Measurements from ENCODE around the gene IL6R. TPM values are rescaled to one million over a fixed set of nuclear protein-coding genes. Genes with fewer than 3 reads are reported as not detected.

Gene IL6R
- total and polyA plus RNA-seq, 2 of the 4 experiments (the other 2 are of a cell fraction) = 5.3 to 9.5 TPM

DNA sequence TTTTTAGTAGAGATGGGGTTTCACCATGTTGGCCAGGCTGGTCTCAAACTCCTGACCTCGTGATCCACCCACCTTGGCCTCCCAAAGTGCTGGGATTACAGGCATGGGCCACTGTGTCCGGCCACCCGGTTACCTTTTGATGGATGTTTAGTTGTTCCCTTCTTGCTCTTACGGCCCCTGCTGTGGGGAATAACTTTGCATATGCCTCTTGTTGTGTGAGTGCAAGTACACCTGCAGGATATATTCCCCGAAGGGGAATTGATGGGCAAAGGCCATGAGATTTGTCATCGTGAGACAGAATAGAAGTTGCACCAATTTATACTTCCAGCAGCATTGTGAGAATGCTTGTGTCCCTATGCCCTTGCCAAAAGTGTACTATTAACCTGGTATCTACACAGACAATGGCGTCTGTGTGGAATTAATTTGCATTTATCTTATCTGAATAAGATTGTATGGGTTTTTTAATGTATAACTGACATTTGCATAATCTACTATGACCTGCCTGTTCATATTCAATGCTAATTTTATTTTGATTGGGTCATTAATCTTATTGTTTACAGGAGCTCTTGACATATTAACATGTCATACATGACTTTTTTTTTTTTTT lies 8.1 kb downstream of the IL6R start:
- H3K4me3 ChIP-seq (ENCODE audit: insufficient read depth, low read depth, low read length) = no peak overlapping the region
- DNase-seq (no peak), ATAC-seq (ENCODE audit: low read depth) (no peak)
- no peak overlapping the region for H3K14ac ChIP-seq (replicated peaks; ENCODE audit: low read depth, low read length)
- H3K27ac ChIP-seq (ENCODE audit: insufficient read depth, low read length) = no peak overlapping the region
- H2AFZ ChIP-seq (replicated peaks; ENCODE audit: low read length, poor library complexity) = no peak overlapping the region
- in situ Hi-C loops (cut with MboI; ENCODE audit: low sequenced_read_pairs) (no loop called here), dilution Hi-C loops (cut with HindIII; ENCODE audit: low sequenced_read_pairs, unreplicated experiment) (no loop called here), intact Hi-C loops (cut with micrococcal nuclease) (no loop called here)
- H3K36me3 ChIP-seq (ENCODE audit: control insufficient read depth, insufficient read depth, low read length) = no peaks in the 10 kb centered on the region; the same call in 1 of the 2 replicates
- ChIA-PET POLR2A (ENCODE audit: unreplicated experiment) (no interaction called here), CTCF (interaction anchor here (0.7 kb wide), 1 partner anchor 14 kb away, joined by 5 read pairs; no protein-coding TSS in a partner anchor)
- H2AK5ac ChIP-seq (ENCODE audit: low read depth, low read length) = no peak overlapping the region
- WGBS, 2 experiments (ENCODE audit: extremely low coverage in 2 of 2, insufficient read length in 1 of 2) = 100% methylated on average over 1 of the region's 7 CpGs; no CpG with 5 or more reads in 1 of the 2 experiments
- no peak overlapping the region for H4K5ac ChIP-seq (ENCODE audit: low read depth, low read length)
- H2BK15ac ChIP-seq (ENCODE audit: low read depth, low read length) = no peak overlapping the region
- no peak overlapping the region for H2BK20ac ChIP-seq (ENCODE audit: low read depth, low read length)
- H2BK5ac ChIP-seq (ENCODE audit: low read depth, low read length, poor library complexity, severe bottlenecking) = no peak overlapping the region
- TF ChIP-seq MAFK (IDR thresholded peaks at IDR 0.05; ENCODE audit: low read depth, low read length) (no peak), BHLHE40 (IDR thresholded peaks at IDR 0.05; ENCODE audit: low read depth, low read length) (no peak), MXI1 (IDR thresholded peaks at IDR 0.05; ENCODE audit: borderline replicate concordance, low read depth, low read length) (no peak), CEBPB (IDR thresholded peaks at IDR 0.05; ENCODE audit: low read depth, low read length) (no peak), RAD21 (IDR thresholded peaks at IDR 0.05; ENCODE audit: low read length) (no peak), POLR2A (IDR thresholded peaks at IDR 0.05; ENCODE audit: low read depth, low read length) (no peak), RFX5 (IDR thresholded peaks at IDR 0.05; ENCODE audit: low read depth, low read length) (no peak), NFE2L2 (IDR thresholded peaks at IDR 0.05; ENCODE audit: low read depth, low read length) (no peak), CHD1 (IDR thresholded peaks at IDR 0.05; ENCODE audit: low read depth, low read length) (no peak), MAZ (IDR thresholded peaks at IDR 0.05; ENCODE audit: borderline replicate concordance, low read depth, low read length) (no peak), SMC3 (IDR thresholded peaks at IDR 0.05; ENCODE audit: low read depth, low read length) (no peak), FOS (IDR thresholded peaks at IDR 0.05; ENCODE audit: low read depth, low read length) (no peak), RCOR1 (IDR thresholded peaks at IDR 0.05; ENCODE audit: insufficient replicate concordance, low read length) (no peak)
- TF ChIP-seq, protein P1, sequence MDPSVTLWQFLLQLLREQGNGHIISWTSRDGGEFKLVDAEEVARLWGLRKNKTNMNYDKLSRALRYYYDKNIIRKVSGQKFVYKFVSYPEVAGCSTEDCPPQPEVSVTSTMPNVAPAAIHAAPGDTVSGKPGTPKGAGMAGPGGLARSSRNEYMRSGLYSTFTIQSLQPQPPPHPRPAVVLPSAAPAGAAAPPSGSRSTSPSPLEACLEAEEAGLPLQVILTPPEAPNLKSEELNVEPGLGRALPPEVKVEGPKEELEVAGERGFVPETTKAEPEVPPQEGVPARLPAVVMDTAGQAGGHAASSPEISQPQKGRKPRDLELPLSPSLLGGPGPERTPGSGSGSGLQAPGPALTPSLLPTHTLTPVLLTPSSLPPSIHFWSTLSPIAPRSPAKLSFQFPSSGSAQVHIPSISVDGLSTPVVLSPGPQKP (IDR thresholded peaks at IDR 0.05; ENCODE audit: borderline replicate concordance, low read depth, low read length) = no peak
- TF ChIP-seq, protein P2, sequence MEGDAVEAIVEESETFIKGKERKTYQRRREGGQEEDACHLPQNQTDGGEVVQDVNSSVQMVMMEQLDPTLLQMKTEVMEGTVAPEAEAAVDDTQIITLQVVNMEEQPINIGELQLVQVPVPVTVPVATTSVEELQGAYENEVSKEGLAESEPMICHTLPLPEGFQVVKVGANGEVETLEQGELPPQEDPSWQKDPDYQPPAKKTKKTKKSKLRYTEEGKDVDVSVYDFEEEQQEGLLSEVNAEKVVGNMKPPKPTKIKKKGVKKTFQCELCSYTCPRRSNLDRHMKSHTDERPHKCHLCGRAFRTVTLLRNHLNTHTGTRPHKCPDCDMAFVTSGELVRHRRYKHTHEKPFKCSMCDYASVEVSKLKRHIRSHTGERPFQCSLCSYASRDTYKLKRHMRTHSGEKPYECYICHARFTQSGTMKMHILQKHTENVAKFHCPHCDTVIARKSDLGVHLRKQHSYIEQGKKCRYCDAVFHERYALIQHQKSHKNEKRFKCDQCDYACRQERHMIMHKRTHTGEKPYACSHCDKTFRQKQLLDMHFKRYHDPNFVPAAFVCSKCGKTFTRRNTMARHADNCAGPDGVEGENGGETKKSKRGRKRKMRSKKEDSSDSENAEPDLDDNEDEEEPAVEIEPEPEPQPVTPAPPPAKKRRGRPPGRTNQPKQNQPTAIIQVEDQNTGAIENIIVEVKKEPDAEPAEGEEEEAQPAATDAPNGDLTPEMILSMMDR (conservative IDR thresholded peaks at IDR 0.05; ENCODE audit: low read depth, low read length) = no peak
- TF ChIP-seq, protein P3, sequence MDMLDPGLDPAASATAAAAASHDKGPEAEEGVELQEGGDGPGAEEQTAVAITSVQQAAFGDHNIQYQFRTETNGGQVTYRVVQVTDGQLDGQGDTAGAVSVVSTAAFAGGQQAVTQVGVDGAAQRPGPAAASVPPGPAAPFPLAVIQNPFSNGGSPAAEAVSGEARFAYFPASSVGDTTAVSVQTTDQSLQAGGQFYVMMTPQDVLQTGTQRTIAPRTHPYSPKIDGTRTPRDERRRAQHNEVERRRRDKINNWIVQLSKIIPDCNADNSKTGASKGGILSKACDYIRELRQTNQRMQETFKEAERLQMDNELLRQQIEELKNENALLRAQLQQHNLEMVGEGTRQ (IDR thresholded peaks at IDR 0.05; ENCODE audit: low read depth, low read length) = no peak
- H3K9me3 ChIP-seq (ENCODE audit: control insufficient read depth, insufficient read depth, low read length) = no peaks in the 10 kb centered on the region
- H3K9me1 ChIP-seq (ENCODE audit: insufficient read depth, low read length) = 0 out of 2 replicates have a peak, but pooled peaks cover 3% of the 10 kb centered on the region
- no peaks in the 10 kb centered on the region for H3K27me3 ChIP-seq (ENCODE audit: control insufficient read depth, insufficient read depth, low read length)
- H3K79me1 ChIP-seq (ENCODE audit: low read depth in 1 of 2, low read length in 2 of 2) = peaks cover 10 to 11% of the 10 kb centered on the region in 2 experiments; a peak in 1 of 4 replicates
- H4K91ac ChIP-seq (ENCODE audit: insufficient read depth, low read depth, low read length) = no peak overlapping the region
- H3K4ac ChIP-seq (ENCODE audit: low read depth, low read length) = no peak overlapping the region
- H2BK120ac ChIP-seq (ENCODE audit: low read depth, low read length) = no peak overlapping the region
- no TSS peak for BruUV-seq (replicated peaks)
- H4K8ac ChIP-seq (ENCODE audit: low read depth in 2 of 2, low read length in 2 of 2) = no peak overlapping the region
- peaks cover 14% of the 10 kb centered on the region for H4K20me1 ChIP-seq (ENCODE audit: insufficient read depth, low read length)
- no peak overlapping the region for H3K9ac ChIP-seq (ENCODE audit: low read depth, low read length)
- peaks cover 6% of the 10 kb centered on the region for H3K4me1 ChIP-seq (ENCODE audit: control insufficient read depth, insufficient read depth, low read length)
- no peak overlapping the region for H3K4me2 ChIP-seq (ENCODE audit: low read depth, low read length)
- no peak overlapping the region for H3K23ac ChIP-seq (ENCODE audit: low read depth, low read length)
- H3K56ac ChIP-seq (ENCODE audit: extremely low read depth, insufficient read depth, low read length) = no peak overlapping the region
- no peak overlapping the region for H3K18ac ChIP-seq (ENCODE audit: low read depth, low read length)
- no peak overlapping the region for H2AK9ac ChIP-seq (replicated peaks; ENCODE audit: low read depth, low read length, poor library complexity)

All from IMR-90 (cell line).